Activated T-helper 1 cell treated with anti-CD3 and anti-CD28 coated beads, Interleukin-12 subunit alpha, Interleukin-12 subunit beta, Interleukin-2, Interleukin-4 antibody, amounts not matched to agents 30 ng/mL and 10 ng/mL and 1 ng/mL, durations not matched to agents 14 hours and 24 hours and 36 hours (primary cell): ENCODE results near the gene SWT1. TPM values are rescaled to one million over a fixed set of nuclear protein-coding genes. Genes with fewer than 3 reads are reported as not detected.

ENCODE experiments used
- DNase-seq: peaks from one replicate; pipeline ENCODE4 v3.0.0; 2021; ENCODE audit warnings: low spot score
- H3K27ac Mint-ChIP-seq: one replicate; pipeline ENCODE4 v1.8.0; 2021; ENCODE audit warnings: mild to moderate bottlenecking, mixed read lengths
- H3K27me3 Mint-ChIP-seq: one replicate; pipeline ENCODE4 v1.8.0; 2022; ENCODE audit warnings: mild to moderate bottlenecking, moderate library complexity, mixed read lengths; ENCODE audit not compliant: insufficient read depth
- H3K36me3 Mint-ChIP-seq: one replicate; pipeline ENCODE4 v1.8.0; 2021; ENCODE audit warnings: low read depth, mixed read lengths
- H3K4me1 Mint-ChIP-seq: one replicate; pipeline ENCODE4 v1.8.0; 2021; ENCODE audit warnings: low read depth, mixed read lengths
- H3K4me3 Mint-ChIP-seq: one replicate; pipeline ENCODE4 v1.8.0; 2021; ENCODE audit warnings: mild to moderate bottlenecking, moderate library complexity, mixed read lengths
- H3K9me3 Mint-ChIP-seq: one replicate; pipeline ENCODE4 v1.8.0; 2021; ENCODE audit warnings: mixed read lengths
- intact Hi-C: fragments of 100-400 bp; cut with micrococcal nuclease; formaldehyde crosslinking; loops from one replicate; pipeline ENCODE4 v1.15.1; 2024
- total RNA-seq: library from RNA; stranded (reverse); gene quantifications from 2 replicates; pipeline ENCODE4 v1.2.3, GENCODE V29; 2022

Gene SWT1
- total RNA-seq, result 1.3 and 2.3 TPM in 2 replicates

- peak; percentile 98 for DNase-seq
- Mint-ChIP-seq H3K9me3 (no peaks in the 10 kb centered on the region), H3K36me3 (peaks cover 9% of the 10 kb centered on the region), H3K27ac (peak within 1 kb of the TSS; percentile 97), H3K4me3 (peak within 1 kb of the TSS; percentile 98), H3K4me1 (peaks cover 59% of the 10 kb centered on the region), H3K27me3 (no peaks in the 10 kb centered on the region)
- intact Hi-C loops, result loop anchor here (1.0 to 10.0 kb wide), 18 partner anchors 112 to 1686 kb away; partner anchors contain the start of genes ARPC5, C1orf21, IVNS1ABP and ODR4
Measured at GRCh38 chr1:185156854-185157598, at the start of gene SWT1, which contains the start of gene TRMT1L. SWT1 (plus strand) TSS chr1:185157167; CDS start chr1:185160842, 3,675 bp downstream. TRMT1L (minus strand) TSS chr1:185156953; CDS start chr1:185156712, 241 bp downstream.

- no peaks in the 10 kb centered on the region for H3K4me1 Mint-ChIP-seq
- intact Hi-C loops, result no loop called here
- peaks cover 16% of the 10 kb centered on the region for H3K9me3 Mint-ChIP-seq
- H3K27me3 Mint-ChIP-seq, result no peaks in the 10 kb centered on the region
- H3K36me3 Mint-ChIP-seq, result peaks cover 2% of the 10 kb centered on the region
- no peak for DNase-seq
- no peak overlapping the region for H3K27ac Mint-ChIP-seq
- H3K4me3 Mint-ChIP-seq, result no peak overlapping the region
Measured at GRCh38 chr1:185108321-185108720, 48.6 kb upstream of the SWT1 start.

GRCh38 chr1:185110145-185110544 is 46.8 kb upstream of the SWT1 start:
- Mint-ChIP-seq H3K27ac (no peak overlapping the region), H3K27me3 (no peaks in the 10 kb centered on the region), H3K36me3 (no peaks in the 10 kb centered on the region), H3K4me3 (no peak overlapping the region), H3K4me1 (no peaks in the 10 kb centered on the region), H3K9me3 (peaks cover 16% of the 10 kb centered on the region)
- intact Hi-C loops, result no loop called here
- no peak for DNase-seq

- intact Hi-C loops, result no loop called here
- Mint-ChIP-seq H3K36me3 (peaks cover 4% of the 10 kb centered on the region), H3K4me1 (no peaks in the 10 kb centered on the region), H3K27me3 (no peaks in the 10 kb centered on the region), H3K9me3 (peaks cover 11% of the 10 kb centered on the region), H3K4me3 (no peak overlapping the region), H3K27ac (no peak overlapping the region)
- DNase-seq, result no peak
Measured at GRCh38 chr1:185111873-185112272, 45.1 kb upstream of the SWT1 start.

- Mint-ChIP-seq H3K27ac (no peak overlapping the region), H3K4me3 (no peak overlapping the region), H3K4me1 (no peaks in the 10 kb centered on the region), H3K27me3 (no peaks in the 10 kb centered on the region), H3K36me3 (peaks cover 9% of the 10 kb centered on the region), H3K9me3 (peaks cover 11% of the 10 kb centered on the region)
- intact Hi-C loops, result no loop called here
- no peak for DNase-seq
Measured at GRCh38 chr1:185112356-185112755, 44.6 kb upstream of the SWT1 start.

GRCh38 chr1:185129708-185130107 is 27.3 kb upstream of the SWT1 start:
- peaks cover 28% of the 10 kb centered on the region for H3K36me3 Mint-ChIP-seq
- H3K4me1 Mint-ChIP-seq, result no peaks in the 10 kb centered on the region
- intact Hi-C loops, result no loop called here
- no peak for DNase-seq
- no peaks in the 10 kb centered on the region for H3K27me3 Mint-ChIP-seq
- no peak overlapping the region for H3K27ac Mint-ChIP-seq
- peaks cover 9% of the 10 kb centered on the region for H3K9me3 Mint-ChIP-seq
- H3K4me3 Mint-ChIP-seq, result no peak overlapping the region

GRCh38 chr1:185132534-185132933 is 24.4 kb upstream of the SWT1 start:
- Mint-ChIP-seq H3K4me3 (no peak overlapping the region), H3K9me3 (peaks cover 9% of the 10 kb centered on the region), H3K36me3 (peaks cover 21% of the 10 kb centered on the region), H3K4me1 (no peaks in the 10 kb centered on the region), H3K27me3 (no peaks in the 10 kb centered on the region), H3K27ac (no peak overlapping the region)
- intact Hi-C loops, result no loop called here
- DNase-seq, result no peak

- Mint-ChIP-seq H3K27me3 (no peaks in the 10 kb centered on the region), H3K36me3 (peaks cover 21% of the 10 kb centered on the region), H3K4me1 (no peaks in the 10 kb centered on the region), H3K27ac (no peak overlapping the region), H3K9me3 (peaks cover 4% of the 10 kb centered on the region), H3K4me3 (no peak overlapping the region)
- no peak for DNase-seq
- intact Hi-C loops, result no loop called here
Measured at GRCh38 chr1:185137896-185138545, 18.9 kb upstream of the SWT1 start.

- no peaks in the 10 kb centered on the region for H3K9me3 Mint-ChIP-seq
- H3K4me3 Mint-ChIP-seq, result no peak overlapping the region
- peaks cover 17% of the 10 kb centered on the region for H3K36me3 Mint-ChIP-seq
- H3K27ac Mint-ChIP-seq, result no peak overlapping the region
- DNase-seq, result no peak
- no peaks in the 10 kb centered on the region for H3K27me3 Mint-ChIP-seq
- intact Hi-C loops, result no loop called here
- no peaks in the 10 kb centered on the region for H3K4me1 Mint-ChIP-seq
Measured at GRCh38 chr1:185139246-185139645, 17.7 kb upstream of the SWT1 start.

- intact Hi-C loops, result no loop called here
- no peak for DNase-seq
- peaks cover 27% of the 10 kb centered on the region for H3K36me3 Mint-ChIP-seq
- H3K9me3 Mint-ChIP-seq, result no peaks in the 10 kb centered on the region
- no peaks in the 10 kb centered on the region for H3K27me3 Mint-ChIP-seq
- no peaks in the 10 kb centered on the region for H3K4me1 Mint-ChIP-seq
- no peak overlapping the region for H3K27ac Mint-ChIP-seq
- H3K4me3 Mint-ChIP-seq, result no peak overlapping the region
Measured at GRCh38 chr1:185144233-185144632, 12.7 kb upstream of the SWT1 start.

GRCh38 chr1:185151215-185151614 is 5.8 kb upstream of the SWT1 start:
- intact Hi-C loops, result loop anchor here (10.0 kb wide), 3 partner anchors 986 to 1196 kb away; no protein-coding TSS in a partner anchor
- Mint-ChIP-seq H3K4me3 (no peak overlapping the region), H3K9me3 (no peaks in the 10 kb centered on the region)

GRCh38 chr1:185152187-185152767 is 4.7 kb upstream of the SWT1 start:
- Mint-ChIP-seq H3K27ac (no peak overlapping the region), H3K36me3 (peaks cover 29% of the 10 kb centered on the region), H3K27me3 (no peaks in the 10 kb centered on the region), H3K4me3 (no peak overlapping the region), H3K4me1 (peaks cover 25% of the 10 kb centered on the region), H3K9me3 (no peaks in the 10 kb centered on the region)
- intact Hi-C loops, result loop anchor here (10.0 kb wide), 3 partner anchors 987 to 1197 kb away; no protein-coding TSS in a partner anchor
- DNase-seq, result no peak

More at GRCh38 chr1:185151215-185151614, 5.8 kb upstream of the SWT1 start:
- Mint-ChIP-seq H3K27ac (no peak overlapping the region), H3K27me3 (no peaks in the 10 kb centered on the region), H3K36me3 (peaks cover 31% of the 10 kb centered on the region), H3K4me1 (peaks cover 25% of the 10 kb centered on the region)
- DNase-seq, result no peak
